Measurements from ENCODE around the gene GDI1.

GRCh38 chrX:154486396-154487207 is 49.6 kb downstream of the GDI1 start, which contains the start of gene UBL4A:
- no peak for TF ChIP-seq TAF1 (IDR thresholded peaks at IDR 0.05; ENCODE audit: borderline replicate concordance, low read depth, low read length)
- no peak for TF ChIP-seq POLR2A (IDR thresholded peaks at IDR 0.05; ENCODE audit: low read depth, low read length)
- TF ChIP-seq POLR2AphosphoS5 (IDR thresholded peaks at IDR 0.05; ENCODE audit: low read depth, low read length) = no peak
